Measurements from ENCODE around the gene GABARAPL2.
"Not testable (repeated sequence)": the region's sequence is repeated elsewhere in the genome, so short reads cannot be mapped to it uniquely, and the experiment has no call there.

GABARAPL2 gene, protein sequence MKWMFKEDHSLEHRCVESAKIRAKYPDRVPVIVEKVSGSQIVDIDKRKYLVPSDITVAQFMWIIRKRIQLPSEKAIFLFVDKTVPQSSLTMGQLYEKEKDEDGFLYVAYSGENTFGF

GRCh38 chr16:75566040-75566757 lies at the start of gene GABARAPL2:
Gene GABARAPL2, plus strand, starts transcription at chr16:75566379. Its CDS starts 108 bp downstream, at chr16:75566487.
- Mint-ChIP-seq H3K27ac (peak within 1 kb of the TSS; percentile 77), H3K4me1 (peaks cover 37% of the 10 kb centered on the region), H3K36me3 (peaks cover 42% of the 10 kb centered on the region), H3K4me3 (peak within 1 kb of the TSS; percentile 84), H3K9me3 (no peaks in the 10 kb centered on the region)
- ATAC-seq (peak; percentile 85), DNase-seq (ENCODE audit: low spot score in 2 of 2) (peak; percentile 94 to 96)

GRCh38 chr16:75519175-75519574 lies 47.0 kb upstream of the GABARAPL2 start:
- no peaks in the 10 kb centered on the region for H3K9me3 Mint-ChIP-seq
- H3K36me3 Mint-ChIP-seq: peaks cover 6% of the 10 kb centered on the region
- H3K4me1 Mint-ChIP-seq: peaks cover 13% of the 10 kb centered on the region
- DNase-seq (ENCODE audit: low spot score in 2 of 2): no peak
- H3K27ac Mint-ChIP-seq: no peak overlapping the region
- H3K4me3 Mint-ChIP-seq: no peak overlapping the region
- ATAC-seq: no peak

DNA sequence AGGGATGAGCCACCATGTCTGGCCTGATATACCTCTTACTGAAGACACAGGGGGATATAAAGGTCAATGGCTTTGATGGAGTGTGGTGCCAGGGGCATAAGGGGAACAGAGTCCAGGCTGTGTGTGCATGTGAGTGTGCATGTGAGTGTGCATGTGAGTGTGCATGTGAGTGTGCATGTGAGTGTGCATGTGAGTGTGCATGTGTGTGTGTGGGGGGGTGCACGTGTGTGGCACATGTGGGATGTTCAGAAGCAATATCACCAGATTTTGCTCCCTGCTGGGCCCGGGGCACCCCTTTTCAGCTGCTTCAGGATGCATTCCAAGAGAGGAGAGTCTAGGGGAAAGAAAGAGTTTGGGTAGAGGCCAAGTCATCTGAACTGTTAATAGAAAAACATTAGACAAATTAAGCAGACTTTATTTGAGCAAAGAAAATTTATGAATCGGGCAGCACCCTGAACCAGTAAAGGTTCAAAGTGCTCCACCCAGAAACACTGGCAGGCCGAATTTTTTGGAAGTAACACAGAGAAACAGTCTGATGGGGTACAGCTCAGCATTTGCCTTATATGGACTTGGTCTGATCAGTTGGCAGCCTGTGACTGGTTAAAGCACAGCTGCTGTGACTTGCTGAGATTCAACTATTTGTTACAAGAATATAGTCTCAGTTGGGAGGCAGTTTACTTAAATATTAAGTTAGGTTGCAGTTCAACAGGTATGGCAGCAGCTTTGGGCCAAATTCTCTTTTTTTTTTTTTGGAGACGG lies 40.0 kb upstream of the GABARAPL2 start:
- no peaks in the 10 kb centered on the region for H3K4me1 Mint-ChIP-seq
- no peak overlapping the region for H3K4me3 Mint-ChIP-seq
- ATAC-seq: no peak
- no peak for DNase-seq (ENCODE audit: low spot score in 2 of 2)
- no peaks in the 10 kb centered on the region for H3K36me3 Mint-ChIP-seq
- H3K9me3 Mint-ChIP-seq: no peaks in the 10 kb centered on the region
- no peak overlapping the region for H3K27ac Mint-ChIP-seq

DNA sequence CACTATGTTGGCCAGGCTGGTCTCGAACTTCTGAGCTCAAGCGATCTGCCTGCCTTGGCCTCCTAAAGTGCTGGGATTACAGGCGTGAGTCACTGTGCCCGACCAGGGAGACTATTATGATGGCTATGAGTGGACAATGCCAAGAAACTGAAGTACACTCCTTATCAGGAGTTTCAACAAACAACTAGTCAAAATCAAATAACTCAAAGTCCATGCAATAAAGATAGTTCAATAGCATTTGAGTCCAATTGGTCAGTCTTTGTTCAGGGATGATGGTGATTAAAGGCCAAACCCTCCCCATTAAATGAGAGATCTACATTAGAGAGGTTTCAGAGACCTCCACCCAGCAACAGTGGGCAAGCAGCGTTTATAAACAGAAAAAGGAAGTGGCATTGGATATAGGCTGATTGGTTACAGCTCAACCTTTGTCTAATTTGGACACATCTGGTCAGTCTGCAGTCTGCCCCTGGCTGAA lies 38.3 kb upstream of the GABARAPL2 start:
- H3K27ac Mint-ChIP-seq: no peak overlapping the region
- no peaks in the 10 kb centered on the region for H3K36me3 Mint-ChIP-seq
- ATAC-seq (no peak), DNase-seq (ENCODE audit: low spot score in 2 of 2) (no peak)
- H3K4me1 Mint-ChIP-seq: no peaks in the 10 kb centered on the region
- no peaks in the 10 kb centered on the region for H3K9me3 Mint-ChIP-seq
- H3K4me3 Mint-ChIP-seq: no peak overlapping the region

DNA sequence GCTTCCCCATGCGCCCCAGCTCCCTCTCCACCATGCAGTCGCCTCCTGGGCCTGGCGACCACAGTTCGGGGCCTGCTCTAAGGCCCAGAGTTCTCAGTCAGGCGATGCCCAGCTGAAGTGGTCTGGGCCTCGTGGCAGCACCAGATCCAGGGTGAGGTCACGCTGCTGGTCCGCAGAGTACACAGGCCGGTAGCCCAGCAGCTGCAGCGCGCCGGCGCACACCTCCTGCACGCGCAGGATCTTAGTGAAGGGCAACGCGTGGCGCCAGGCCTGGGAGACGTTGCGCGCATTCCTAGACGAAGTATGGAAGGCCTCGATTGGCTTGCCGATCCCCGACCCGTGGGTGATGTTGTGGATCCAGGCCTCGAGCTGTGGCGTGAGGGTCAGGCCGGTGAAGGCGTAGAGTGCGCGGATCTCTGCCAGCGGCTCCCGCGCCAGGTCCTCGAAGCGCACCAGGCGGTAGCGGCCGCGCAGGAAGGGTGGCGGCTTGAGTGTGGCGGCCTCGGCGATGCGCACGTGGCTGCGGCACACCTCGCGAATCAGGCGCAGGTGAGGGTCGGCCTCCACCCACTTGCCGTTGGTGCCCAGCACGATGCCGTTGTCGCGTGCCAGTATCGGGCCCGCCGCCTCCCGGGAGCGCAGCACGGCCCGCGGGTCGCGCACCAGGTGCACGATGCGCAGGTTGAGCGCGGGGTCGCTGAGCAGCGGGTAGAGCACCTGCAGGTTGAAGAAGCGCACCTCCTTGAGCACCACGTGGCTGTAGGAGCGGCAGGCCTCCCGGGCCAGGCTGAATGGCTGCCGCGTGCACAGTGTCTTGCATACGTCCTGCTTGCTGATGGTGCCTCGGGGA lies 36.9 kb upstream of the GABARAPL2 start:
- Mint-ChIP-seq H3K4me3 (no peak overlapping the region), H3K9me3 (no peaks in the 10 kb centered on the region), H3K4me1 (no peaks in the 10 kb centered on the region), H3K36me3 (no peaks in the 10 kb centered on the region), H3K27ac (no peak overlapping the region)
- ATAC-seq: no peak
- DNase-seq (ENCODE audit: low spot score in 2 of 2): no peak

- Mint-ChIP-seq H3K27ac (no peak overlapping the region), H3K4me1 (no peaks in the 10 kb centered on the region), H3K9me3 (no peaks in the 10 kb centered on the region), H3K4me3 (no peak overlapping the region), H3K36me3 (no peaks in the 10 kb centered on the region)
- DNase-seq (ENCODE audit: low spot score in 2 of 2): no peak
- no peak for ATAC-seq
Observed at GRCh38 chr16:75529959-75530358, 36.2 kb upstream of the GABARAPL2 start.

- ATAC-seq: no peak
- Mint-ChIP-seq H3K27ac (no peak overlapping the region), H3K9me3 (no peaks in the 10 kb centered on the region), H3K4me1 (no peaks in the 10 kb centered on the region), H3K4me3 (no peak overlapping the region), H3K36me3 (no peaks in the 10 kb centered on the region)
- no peak for DNase-seq (ENCODE audit: low spot score in 2 of 2)
Observed at GRCh38 chr16:75532142-75532765, 33.9 kb upstream of the GABARAPL2 start.

DNA sequence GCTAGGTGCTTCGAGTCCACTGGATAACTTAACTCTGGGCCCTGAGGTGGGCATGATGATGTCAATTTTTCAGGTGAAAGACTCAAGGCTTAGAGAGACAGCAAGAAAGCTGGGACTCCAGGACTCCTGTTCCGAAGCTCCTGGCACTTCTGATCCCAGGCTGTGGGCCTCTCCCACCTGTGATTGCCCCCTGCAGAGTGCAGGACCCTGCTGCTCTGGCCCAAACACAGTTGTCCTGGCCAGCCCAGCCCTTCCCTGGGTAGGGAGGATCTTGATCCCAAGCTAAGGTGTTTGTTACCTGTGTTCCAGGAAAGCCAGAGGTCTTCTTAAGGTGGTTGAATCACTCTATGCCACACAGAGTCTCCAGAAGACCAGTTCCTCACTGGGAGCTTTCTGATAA lies 33.4 kb upstream of the GABARAPL2 start:
- no peak overlapping the region for H3K27ac Mint-ChIP-seq
- no peak for ATAC-seq

DNA sequence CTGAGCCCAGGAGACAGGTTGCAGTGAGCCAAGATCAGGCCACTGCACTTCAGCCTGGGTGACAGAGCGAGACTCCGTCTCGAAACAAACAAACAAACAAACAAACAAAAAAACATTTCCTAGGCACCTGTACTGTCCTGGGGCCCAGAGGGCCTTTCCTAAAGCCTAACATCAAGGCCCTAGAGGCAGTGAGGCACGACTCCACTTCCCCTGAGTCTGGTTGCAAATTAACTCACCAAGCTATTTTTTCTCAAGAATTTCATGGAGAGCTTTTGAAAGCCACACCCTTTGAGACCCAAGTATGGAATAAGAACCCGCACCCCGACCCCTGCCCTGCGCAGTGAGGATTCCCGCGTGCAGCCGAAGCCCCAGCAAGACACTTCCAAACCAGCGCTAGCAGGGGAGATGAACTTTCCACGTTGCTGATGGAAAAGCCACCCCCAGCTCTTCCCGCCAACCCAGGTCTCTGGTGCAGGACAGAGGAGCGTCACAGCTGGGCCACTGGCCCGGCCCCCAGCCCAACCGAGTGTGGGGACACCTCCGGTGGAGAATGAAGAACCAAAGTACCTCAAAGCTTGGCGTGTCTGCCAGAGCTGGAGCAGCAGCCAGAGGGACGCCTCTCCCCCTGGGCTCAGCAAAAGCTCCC lies 31.5 kb upstream of the GABARAPL2 start:
- no peak overlapping the region for H3K27ac Mint-ChIP-seq
- no peaks in the 10 kb centered on the region for H3K36me3 Mint-ChIP-seq
- no peak overlapping the region for H3K4me3 Mint-ChIP-seq
- no peak for ATAC-seq
- no peak for DNase-seq (ENCODE audit: low spot score in 2 of 2)
- H3K4me1 Mint-ChIP-seq: no peaks in the 10 kb centered on the region
- H3K9me3 Mint-ChIP-seq: no peaks in the 10 kb centered on the region

More for the DNA sequence above, 33.4 kb upstream of the GABARAPL2 start:
- Mint-ChIP-seq H3K4me1 (no peaks in the 10 kb centered on the region), H3K9me3 (no peaks in the 10 kb centered on the region), H3K36me3 (no peaks in the 10 kb centered on the region), H3K4me3 (no peak overlapping the region)
- DNase-seq (ENCODE audit: low spot score in 2 of 2): no peak

DNA sequence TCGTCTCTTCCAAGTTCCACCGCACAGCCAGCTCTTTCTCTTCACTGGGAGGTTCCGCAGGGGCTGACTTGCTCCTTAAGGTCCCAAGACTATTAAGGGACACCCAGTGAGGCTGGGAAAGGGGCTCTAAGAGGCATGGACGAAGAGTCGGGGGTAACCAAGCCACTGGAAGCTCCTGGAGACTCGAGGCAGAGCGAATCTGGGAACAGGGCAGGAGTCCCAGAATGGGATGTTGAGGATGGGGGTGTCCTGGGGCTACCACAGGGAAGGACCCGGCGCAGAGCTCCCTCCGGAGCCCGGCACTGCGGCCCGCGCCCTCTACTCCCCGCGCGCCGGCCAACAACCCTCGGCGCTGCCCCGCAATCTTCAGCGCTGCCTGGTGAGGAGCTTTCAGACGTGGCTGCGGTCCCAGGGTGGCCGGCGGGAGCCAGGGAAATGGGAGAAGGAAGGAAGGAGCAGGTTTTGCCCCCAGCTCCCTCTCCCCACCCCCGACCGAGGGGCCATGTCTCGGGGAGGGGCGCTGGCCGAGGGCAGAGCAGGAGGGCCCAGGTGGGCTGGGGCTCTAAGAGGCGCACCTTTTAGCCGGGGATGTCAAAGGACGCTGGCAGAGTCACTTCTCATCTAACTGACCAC lies 30.9 kb upstream of the GABARAPL2 start:
- H3K27ac Mint-ChIP-seq: no peak overlapping the region
- H3K36me3 Mint-ChIP-seq: no peaks in the 10 kb centered on the region
- no peak overlapping the region for H3K4me3 Mint-ChIP-seq
- no peaks in the 10 kb centered on the region for H3K4me1 Mint-ChIP-seq
- no peak for ATAC-seq
- H3K9me3 Mint-ChIP-seq: no peaks in the 10 kb centered on the region
- DNase-seq (ENCODE audit: low spot score in 2 of 2): no peak

DNA sequence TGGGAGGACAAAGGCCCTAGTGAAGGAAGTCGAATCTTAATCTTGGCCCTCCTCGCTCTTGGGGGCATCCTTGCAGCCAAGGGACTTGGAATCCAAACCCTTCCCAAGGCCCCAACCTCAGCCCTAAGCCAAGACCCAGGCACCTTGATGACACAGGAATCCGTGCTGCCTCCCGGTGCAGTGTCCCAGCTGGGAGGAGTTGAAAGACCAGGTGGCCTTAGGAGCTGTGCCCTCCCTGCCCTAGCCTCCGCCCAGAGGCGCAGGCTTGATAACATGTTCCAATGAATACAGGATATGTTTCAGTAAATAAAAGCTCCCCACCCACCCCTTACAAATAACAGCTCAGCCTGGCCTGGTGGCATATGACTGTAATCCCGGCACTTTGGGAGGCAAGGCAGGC lies 30.3 kb upstream of the GABARAPL2 start, which contains the start of gene CHST5:
Gene CHST5 (minus strand): TSS at position 208 of the 400 bp plus-strand sequence. CDS start 5,724 bp downstream, outside the sequence.
- DNase-seq (ENCODE audit: low spot score in 2 of 2) (no peak), ATAC-seq (no peak)
- H3K4me1 Mint-ChIP-seq: no peaks in the 10 kb centered on the region
- no peak within 1 kb of the TSS for H3K27ac Mint-ChIP-seq
- H3K36me3 Mint-ChIP-seq: no peaks in the 10 kb centered on the region
- no peaks in the 10 kb centered on the region for H3K9me3 Mint-ChIP-seq
- no peak within 1 kb of the TSS for H3K4me3 Mint-ChIP-seq

DNA sequence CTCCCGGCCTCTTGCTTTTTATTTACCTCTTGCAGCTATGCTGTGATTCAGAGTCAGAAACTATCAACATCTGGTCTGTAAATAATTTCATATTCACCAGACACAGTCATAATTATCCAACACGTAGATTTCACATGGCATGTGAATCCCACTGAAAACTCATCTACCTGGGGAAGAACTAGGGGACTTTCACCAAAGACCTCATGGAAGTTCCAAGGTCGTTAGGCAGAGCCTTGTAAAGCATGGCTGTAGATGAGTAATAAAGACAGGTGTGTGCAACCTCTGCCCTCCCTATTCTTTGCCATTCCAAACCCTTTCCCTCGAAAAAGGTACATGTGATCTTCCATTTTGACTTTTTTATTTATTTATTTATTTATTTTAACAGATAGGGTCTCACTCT lies 28.4 kb upstream of the GABARAPL2 start:
- DNase-seq (ENCODE audit: low spot score in 2 of 2): no peak
- no peaks in the 10 kb centered on the region for H3K4me1 Mint-ChIP-seq
- no peaks in the 10 kb centered on the region for H3K36me3 Mint-ChIP-seq
- H3K9me3 Mint-ChIP-seq: no peaks in the 10 kb centered on the region
- no peak overlapping the region for H3K27ac Mint-ChIP-seq
- H3K4me3 Mint-ChIP-seq: no peak overlapping the region
- ATAC-seq: no peak

DNA sequence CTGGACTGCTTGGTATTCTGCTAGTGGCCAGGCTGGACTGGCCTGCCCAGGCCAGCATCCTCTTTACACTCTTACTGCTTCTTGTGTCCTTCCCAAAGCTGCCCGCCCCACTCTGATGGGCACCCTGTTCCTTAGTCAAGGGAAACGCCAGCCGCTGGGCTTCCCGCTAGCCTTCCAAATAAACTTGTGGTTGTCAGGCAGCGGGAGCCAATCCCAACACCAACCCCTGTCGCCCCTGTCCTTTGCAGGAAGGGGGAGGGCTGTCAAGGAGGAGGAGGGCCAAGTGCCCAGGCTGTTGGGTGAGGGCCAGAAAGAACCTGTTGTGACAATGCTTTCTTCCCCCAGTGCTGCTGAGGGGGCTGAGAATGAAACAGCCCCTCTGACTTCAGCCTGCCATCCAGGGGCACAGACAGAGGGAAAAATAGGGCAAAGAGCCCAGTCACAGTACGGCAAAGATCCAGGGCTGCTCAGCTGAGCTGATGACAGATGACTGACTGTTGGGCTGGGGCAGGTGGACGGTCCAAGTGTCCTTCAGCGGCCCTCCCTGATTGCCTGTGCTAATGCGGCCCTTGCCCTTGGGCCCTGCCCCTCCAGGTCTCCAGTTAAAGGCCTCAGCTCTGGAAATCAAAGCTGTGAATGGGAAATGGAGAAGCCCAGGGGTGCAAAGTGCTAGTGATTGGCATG lies 27.2 kb upstream of the GABARAPL2 start:
- not testable (repeated sequence) for H3K4me1 Mint-ChIP-seq; DNase-seq (ENCODE audit: low spot score in 2 of 2); ATAC-seq; H3K36me3 Mint-ChIP-seq; H3K9me3 Mint-ChIP-seq; H3K4me3 Mint-ChIP-seq; H3K27ac Mint-ChIP-seq

Data from stimulated activated effector memory CD8-positive, alpha-beta T cell treated with anti-CD3 and anti-CD28 coated beads, Interleukin-12 subunit alpha, Interleukin-12 subunit beta, amount 100 ng/mL, for 72 hours (primary cell).